ENCODE data around the gene DEPDC1B.

DNA sequence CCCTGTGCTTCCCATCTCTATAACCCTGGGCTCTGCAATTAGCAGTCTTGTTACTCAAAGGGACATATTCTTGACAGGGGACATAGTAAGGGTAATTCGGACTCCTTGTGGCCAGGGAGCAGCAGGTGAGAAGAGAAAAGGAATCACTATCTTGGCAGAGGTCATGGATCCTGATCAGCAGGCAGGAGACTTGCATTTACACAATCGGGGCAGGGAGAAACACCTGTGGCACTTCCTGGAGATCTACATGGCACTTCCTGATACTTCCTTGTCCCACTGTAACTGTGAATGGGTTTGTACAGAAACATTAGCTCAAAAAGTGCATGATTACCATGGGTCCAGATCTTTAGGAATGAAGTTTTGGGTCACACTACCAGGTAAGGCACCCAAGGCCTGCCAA is 29.2 kb downstream of the DEPDC1B start:
- TF ChIP-seq, protein P1, sequence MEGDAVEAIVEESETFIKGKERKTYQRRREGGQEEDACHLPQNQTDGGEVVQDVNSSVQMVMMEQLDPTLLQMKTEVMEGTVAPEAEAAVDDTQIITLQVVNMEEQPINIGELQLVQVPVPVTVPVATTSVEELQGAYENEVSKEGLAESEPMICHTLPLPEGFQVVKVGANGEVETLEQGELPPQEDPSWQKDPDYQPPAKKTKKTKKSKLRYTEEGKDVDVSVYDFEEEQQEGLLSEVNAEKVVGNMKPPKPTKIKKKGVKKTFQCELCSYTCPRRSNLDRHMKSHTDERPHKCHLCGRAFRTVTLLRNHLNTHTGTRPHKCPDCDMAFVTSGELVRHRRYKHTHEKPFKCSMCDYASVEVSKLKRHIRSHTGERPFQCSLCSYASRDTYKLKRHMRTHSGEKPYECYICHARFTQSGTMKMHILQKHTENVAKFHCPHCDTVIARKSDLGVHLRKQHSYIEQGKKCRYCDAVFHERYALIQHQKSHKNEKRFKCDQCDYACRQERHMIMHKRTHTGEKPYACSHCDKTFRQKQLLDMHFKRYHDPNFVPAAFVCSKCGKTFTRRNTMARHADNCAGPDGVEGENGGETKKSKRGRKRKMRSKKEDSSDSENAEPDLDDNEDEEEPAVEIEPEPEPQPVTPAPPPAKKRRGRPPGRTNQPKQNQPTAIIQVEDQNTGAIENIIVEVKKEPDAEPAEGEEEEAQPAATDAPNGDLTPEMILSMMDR (IDR thresholded peaks at IDR 0.05), result no peak
- no peak for TF ChIP-seq POLR2A (IDR thresholded peaks at IDR 0.05)
